Neural progenitor cell (in vitro differentiated cells): ENCODE measurements around the gene KLF6. TPM values are rescaled to one million over a fixed set of nuclear protein-coding genes. Genes with fewer than 3 reads are reported as not detected.

ENCODE experiments used
- DNase-seq: peaks from one replicate; pipeline ENCODE4 v3.0.0-alpha.2; 2016; ENCODE audit warnings: low spot score
- H2AFZ ChIP-seq: fragments of 200-600 bp; sonication (generic); replicated peaks from 2 replicates; pipeline ENCODE4 v1.6.1; 2016; ENCODE audit warnings: antibody characterized with exemption
- H3F3A ChIP-seq: fragments of 200-600 bp; sonication (generic); 2 replicates; pipeline ENCODE4 v1.6.1; 2016; ENCODE audit warnings: antibody characterized with exemption, low read depth
- H3K27ac ChIP-seq: fragments of 200-600 bp; sonication (generic); 2 replicates; pipeline ENCODE4 v1.5.1; 2016; ENCODE audit warnings: mild to moderate bottlenecking
- H3K27me3 ChIP-seq: fragments of 200-600 bp; sonication (generic); 2 replicates; pipeline ENCODE4 v1.6.1; 2016; ENCODE audit warnings: mild to moderate bottlenecking, moderate library complexity
- H3K36me3 ChIP-seq: fragments of 200-600 bp; sonication (generic); 2 replicates; pipeline ENCODE4 v1.5.1; 2016
- H3K4me1 ChIP-seq: fragments of 200-600 bp; sonication (generic); 2 replicates; pipeline ENCODE4 v1.6.1; 2016; ENCODE audit warnings: mixed run types
- H3K4me2 ChIP-seq: fragments of 200-600 bp; sonication (generic); 2 replicates; pipeline ENCODE4 v1.6.1; 2016
- H3K4me3 ChIP-seq: fragments of 200-600 bp; sonication (generic); 2 replicates; pipeline ENCODE4 v1.5.1; 2016
- H3K79me2 ChIP-seq: fragments of 200-600 bp; sonication (generic); 2 replicates; pipeline ENCODE4 v1.6.1; 2016; ENCODE audit warnings: low read depth
- H3K9ac ChIP-seq: fragments of 200-600 bp; sonication (generic); 2 replicates; pipeline ENCODE4 v1.6.1; 2016
- H3K9me3 ChIP-seq: fragments of 200-600 bp; sonication (generic); 2 replicates; pipeline ENCODE4 v1.5.1; 2016; ENCODE audit warnings: low read depth
- H4K20me1 ChIP-seq: fragments of 200-600 bp; sonication (generic); 2 replicates; pipeline ENCODE4 v1.6.1; 2016; ENCODE audit warnings: low read depth
- H3K27ac Mint-ChIP-seq: 3 replicates; pipeline ENCODE4 v1.8.0; 2021; ENCODE audit warnings: mixed read lengths
- H3K27me3 Mint-ChIP-seq: 2 replicates; pipeline ENCODE4 v1.8.0; 2022; ENCODE audit warnings: low read depth, mild to moderate bottlenecking, inconsistent platforms, moderate library complexity, mixed read lengths; ENCODE audit not compliant: insufficient read depth
- H3K36me3 Mint-ChIP-seq: 3 replicates; pipeline ENCODE4 v1.8.0; 2021; ENCODE audit warnings: mixed read lengths
- H3K4me1 Mint-ChIP-seq: 3 replicates; pipeline ENCODE4 v1.8.0; 2021; ENCODE audit warnings: mixed read lengths
- H3K4me3 Mint-ChIP-seq: 3 replicates; pipeline ENCODE4 v1.8.0; 2021; ENCODE audit warnings: mild to moderate bottlenecking, moderate library complexity, mixed read lengths
- H3K9me3 Mint-ChIP-seq: 3 replicates; pipeline ENCODE4 v1.8.0; 2020; ENCODE audit warnings: mixed read lengths
- EZH2 ChIP-seq: fragments of 200-600 bp; sonication (generic); IDR thresholded peaks from 2 replicates; pipeline ENCODE4 v1.6.1; 2017; ENCODE audit warnings: antibody characterized with exemption, mild to moderate bottlenecking, moderate library complexity
- EZH2phosphoT487 ChIP-seq: fragments of 200-600 bp; sonication (generic); IDR thresholded peaks from 2 replicates; pipeline ENCODE4 v1.6.1; 2017; ENCODE audit warnings: antibody characterized with exemption
- total RNA-seq: library from RNA; depleted of rRNA; stranded (reverse); fragments of >200 nt; gene quantifications from 2 replicates; pipeline ENCODE4 v1.2.3, GENCODE V29; 2015; ENCODE audit warnings: low replicate concordance
- TF ChIP-seq, protein P1 (sequence below): fragments of 200-600 bp; sonication (generic); IDR thresholded peaks from 2 replicates; pipeline ENCODE4 v1.5.1; 2017; ENCODE audit warnings: antibody characterized with exemption, mild to moderate bottlenecking

Gene KLF6
- total RNA-seq, 1 donor from 2014 or later: 11.9 TPM

DNA sequence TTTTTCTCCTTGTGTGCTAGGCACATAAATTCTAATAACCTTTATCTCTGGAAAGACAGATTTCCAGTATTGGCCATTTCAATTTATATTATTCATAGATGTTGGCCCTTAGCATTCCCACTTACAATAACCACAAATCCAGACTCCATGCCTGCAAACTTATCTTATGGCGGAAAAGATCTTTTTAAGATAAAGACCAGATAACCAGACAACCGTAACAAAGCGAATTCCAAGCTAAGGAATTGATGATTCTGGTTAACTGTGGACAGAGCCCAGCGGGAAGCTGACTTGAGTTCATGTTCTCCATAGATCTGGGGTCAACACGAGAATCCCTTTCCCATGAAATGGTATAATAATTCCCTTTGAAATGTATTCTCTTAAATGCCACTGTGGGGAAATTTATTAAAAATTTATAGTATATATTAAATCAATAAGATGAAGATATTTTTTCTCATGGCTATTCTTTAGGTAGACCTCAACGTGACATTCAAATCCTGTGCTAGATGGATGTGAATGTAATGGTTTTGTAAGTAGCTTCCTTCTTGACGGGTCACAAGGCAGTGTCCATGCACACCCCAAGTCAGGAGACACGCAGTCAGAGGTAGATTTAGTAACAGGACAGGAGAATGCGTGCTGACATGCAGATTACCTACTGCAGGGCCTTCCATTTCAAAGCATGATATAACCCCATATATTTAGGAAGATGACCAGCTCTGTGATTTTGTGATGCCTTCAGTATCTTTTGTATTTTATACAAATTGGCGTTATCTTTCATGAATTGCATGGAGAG is 37.7 kb upstream of the KLF6 start:
- Histone ChIP-seq H3K36me3 (no peaks in the 10 kb centered on the region), H3F3A (no peaks in the 10 kb centered on the region), H3K79me2 (no peaks in the 10 kb centered on the region), H3K4me2 (no peak overlapping the region), H2AFZ (no peak overlapping the region), H3K27me3 (no peaks in the 10 kb centered on the region), H3K4me1 (no peaks in the 10 kb centered on the region), H4K20me1 (no peaks in the 10 kb centered on the region), H3K9ac (no peak overlapping the region), H3K9me3 (no peaks in the 10 kb centered on the region), H3K4me3 (no peak overlapping the region), H3K27ac (no peak overlapping the region)
- Mint-ChIP-seq H3K4me1 (peaks cover 24% of the 10 kb centered on the region), H3K27ac (no peak overlapping the region), H3K9me3 (no peaks in the 10 kb centered on the region), H3K36me3 (peaks cover 2% of the 10 kb centered on the region), H3K27me3 (peaks cover under 1% of the 10 kb centered on the region), H3K4me3 (no peak overlapping the region)
- TF ChIP-seq, protein P1, sequence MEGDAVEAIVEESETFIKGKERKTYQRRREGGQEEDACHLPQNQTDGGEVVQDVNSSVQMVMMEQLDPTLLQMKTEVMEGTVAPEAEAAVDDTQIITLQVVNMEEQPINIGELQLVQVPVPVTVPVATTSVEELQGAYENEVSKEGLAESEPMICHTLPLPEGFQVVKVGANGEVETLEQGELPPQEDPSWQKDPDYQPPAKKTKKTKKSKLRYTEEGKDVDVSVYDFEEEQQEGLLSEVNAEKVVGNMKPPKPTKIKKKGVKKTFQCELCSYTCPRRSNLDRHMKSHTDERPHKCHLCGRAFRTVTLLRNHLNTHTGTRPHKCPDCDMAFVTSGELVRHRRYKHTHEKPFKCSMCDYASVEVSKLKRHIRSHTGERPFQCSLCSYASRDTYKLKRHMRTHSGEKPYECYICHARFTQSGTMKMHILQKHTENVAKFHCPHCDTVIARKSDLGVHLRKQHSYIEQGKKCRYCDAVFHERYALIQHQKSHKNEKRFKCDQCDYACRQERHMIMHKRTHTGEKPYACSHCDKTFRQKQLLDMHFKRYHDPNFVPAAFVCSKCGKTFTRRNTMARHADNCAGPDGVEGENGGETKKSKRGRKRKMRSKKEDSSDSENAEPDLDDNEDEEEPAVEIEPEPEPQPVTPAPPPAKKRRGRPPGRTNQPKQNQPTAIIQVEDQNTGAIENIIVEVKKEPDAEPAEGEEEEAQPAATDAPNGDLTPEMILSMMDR: no peak
- no peak for TF ChIP-seq EZH2
- TF ChIP-seq EZH2phosphoT487: no peak
- DNase-seq: no peak

DNA sequence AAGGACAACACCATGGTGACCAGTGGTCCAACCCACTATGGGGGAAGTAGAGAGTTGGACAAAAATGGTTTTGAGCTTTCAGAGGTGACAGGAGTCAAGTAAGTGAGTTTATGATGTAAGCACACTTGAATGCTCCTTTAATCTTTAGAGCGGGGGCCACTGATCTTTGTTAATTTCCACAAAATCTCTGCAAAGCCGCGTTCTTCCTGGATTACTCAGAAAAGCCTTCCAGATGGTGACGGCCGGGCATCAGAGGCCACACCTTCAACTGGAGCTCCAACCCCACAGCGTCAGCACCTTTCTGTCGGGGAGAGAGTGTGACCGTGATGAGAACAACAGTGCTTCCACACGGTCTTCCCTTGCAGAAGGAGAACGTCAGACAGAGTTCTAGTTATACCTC is 35.2 kb upstream of the KLF6 start:
- H3K4me2 ChIP-seq: no peak overlapping the region
- H3K27me3 ChIP-seq: no peaks in the 10 kb centered on the region
- H3K9me3 ChIP-seq: no peaks in the 10 kb centered on the region
- peaks cover 2% of the 10 kb centered on the region for H3K36me3 Mint-ChIP-seq
- H3K4me1 ChIP-seq: no peaks in the 10 kb centered on the region
- H3K4me3 ChIP-seq: no peak overlapping the region
- no peaks in the 10 kb centered on the region for H3F3A ChIP-seq
- H3K27ac Mint-ChIP-seq: no peak overlapping the region
- H3K9me3 Mint-ChIP-seq: peaks cover 3% of the 10 kb centered on the region
- H3K27me3 Mint-ChIP-seq: peaks cover under 1% of the 10 kb centered on the region
- peaks cover 14% of the 10 kb centered on the region for H3K4me1 Mint-ChIP-seq
- no peak overlapping the region for H2AFZ ChIP-seq
- TF ChIP-seq EZH2 (no peak), EZH2phosphoT487 (no peak)
- TF ChIP-seq, protein P1: no peak
- no peak for DNase-seq
- H3K27ac ChIP-seq: no peak overlapping the region
- H3K79me2 ChIP-seq: no peaks in the 10 kb centered on the region
- H3K4me3 Mint-ChIP-seq: no peak overlapping the region
- H3K36me3 ChIP-seq: no peaks in the 10 kb centered on the region
- H4K20me1 ChIP-seq: no peaks in the 10 kb centered on the region
- no peak overlapping the region for H3K9ac ChIP-seq

DNA sequence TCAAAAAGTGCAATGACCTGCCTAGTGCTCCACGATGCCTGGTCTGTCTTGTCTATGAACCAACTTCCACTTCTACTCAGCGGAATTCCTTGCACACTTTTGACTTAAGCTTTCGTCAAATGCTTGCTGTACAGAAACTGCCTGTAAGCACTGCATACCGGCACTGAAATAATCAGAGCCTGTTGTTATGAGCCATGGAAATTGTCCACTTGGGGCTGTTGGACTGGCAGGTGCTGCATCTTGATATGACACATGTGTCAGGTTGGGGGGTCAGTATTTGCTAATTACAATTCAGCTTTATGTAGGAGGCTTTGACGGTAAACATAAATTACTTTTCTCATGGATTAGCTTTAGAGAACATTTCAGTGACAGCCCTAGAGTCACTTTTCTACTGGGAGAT is 32.0 kb upstream of the KLF6 start:
- Mint-ChIP-seq H3K27me3 (peaks cover 6% of the 10 kb centered on the region), H3K4me1 (peaks cover 4% of the 10 kb centered on the region), H3K4me3 (no peak overlapping the region), H3K9me3 (peaks cover 3% of the 10 kb centered on the region), H3K27ac (no peak overlapping the region), H3K36me3 (peaks cover 2% of the 10 kb centered on the region)
- no peaks in the 10 kb centered on the region for H3K79me2 ChIP-seq
- no peaks in the 10 kb centered on the region for H3K4me1 ChIP-seq
- H3K4me3 ChIP-seq: no peak overlapping the region
- H3K27me3 ChIP-seq: no peaks in the 10 kb centered on the region
- H4K20me1 ChIP-seq: no peaks in the 10 kb centered on the region
- H3K9ac ChIP-seq: no peak overlapping the region
- H3K4me2 ChIP-seq: no peak overlapping the region
- DNase-seq: no peak
- no peaks in the 10 kb centered on the region for H3F3A ChIP-seq
- no peaks in the 10 kb centered on the region for H3K9me3 ChIP-seq
- H3K27ac ChIP-seq: no peak overlapping the region
- TF ChIP-seq, protein P1: no peak
- no peak for TF ChIP-seq EZH2
- TF ChIP-seq EZH2phosphoT487: no peak
- H3K36me3 ChIP-seq: no peaks in the 10 kb centered on the region
- H2AFZ ChIP-seq: no peak overlapping the region
